Suprapubic skin (tissue), 4 donors: ENCODE data around the gene CCSER2.

ENCODE experiments used
- CTCF ChIP-seq, 2 donors: fragments of 200-600 bp in 1 of 2; fragments of 450-650 bp in 1 of 2; sonication (generic) in 1 of 2; IDR thresholded peaks; one replicate each; pipeline ENCODE4 v1.5.1; 2016 to 2019; ENCODE audit warnings: antibody characterized with exemption in 2 of 2, mild to moderate bottlenecking in 1 of 2, moderate library complexity in 1 of 2
- POLR2A ChIP-seq, 2 donors: fragments of 450-650 bp; IDR thresholded peaks; one replicate each; pipeline ENCODE4 v1.6.1; 2017; ENCODE audit warnings: antibody characterized with exemption in 2 of 2, mild to moderate bottlenecking in 2 of 2, moderate library complexity in 2 of 2
- POLR2AphosphoS5 ChIP-seq, 3 donors: sonication (generic); formaldehyde crosslinking; IDR thresholded peaks; one replicate each; pipeline ENCODE4 v1.6.1; 2017; ENCODE audit warnings: antibody characterized with exemption in 3 of 3

- TF ChIP-seq CTCF (IDR thresholded peaks at IDR 0.05) (no peak), POLR2A (IDR thresholded peaks at IDR 0.05) (no peak), POLR2AphosphoS5 (IDR thresholded peaks at IDR 0.05) (no peak)
Measured at GRCh38 chr10:84337199-84337598, 8.8 kb downstream of the CCSER2 start.
